GM21723 (cell line): ENCODE data around the gene POU2F1.

Source experiments
- ATAC-seq: cut with Tn5 transposase; IDR thresholded peaks from one replicate; pipeline ENCODE4 v1.9.1; 2021; ENCODE audit warnings: mild to moderate bottlenecking, moderate library complexity; ENCODE audit not compliant: unreplicated experiment

POU2F1 gene

GRCh38 chr1:167220537-167221125 lies at the start of gene POU2F1:
Gene POU2F1, plus strand, starts transcription at chr1:167220886. Its CDS starts 12 bp downstream, at chr1:167220898.
- peak; percentile 52 for ATAC-seq

DNA sequence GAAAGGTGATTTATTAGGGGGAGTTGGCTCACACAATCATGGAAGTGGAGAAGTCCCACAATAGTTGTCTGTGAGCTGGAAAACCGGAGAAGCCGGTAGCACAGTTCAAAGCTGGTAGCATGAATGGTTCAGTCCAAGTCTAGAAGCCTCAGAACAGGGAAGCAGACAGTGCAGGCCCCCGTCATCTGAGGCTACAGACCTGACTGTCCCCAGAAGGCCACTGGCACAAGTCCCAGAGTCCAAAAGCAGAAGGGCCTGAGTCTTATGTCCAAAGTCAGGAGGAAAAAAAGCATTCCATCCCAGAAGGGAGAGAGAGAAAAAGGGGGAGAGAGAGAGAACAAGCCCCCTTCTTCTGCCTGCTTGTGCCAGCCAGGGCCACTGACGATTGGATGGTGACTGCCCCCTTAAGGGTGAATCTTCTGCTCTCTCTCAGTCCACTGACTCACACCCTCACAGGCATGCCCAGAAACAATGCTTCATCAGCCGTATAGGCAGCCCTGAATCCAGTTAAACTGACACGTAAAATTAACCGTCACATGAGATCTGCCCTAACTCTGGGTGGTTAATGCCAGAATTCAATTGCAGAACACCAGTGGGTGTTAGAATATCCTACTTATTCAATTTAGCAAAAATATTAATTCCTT lies 49.3 kb upstream of the POU2F1 start:
- ATAC-seq, result no peak

DNA sequence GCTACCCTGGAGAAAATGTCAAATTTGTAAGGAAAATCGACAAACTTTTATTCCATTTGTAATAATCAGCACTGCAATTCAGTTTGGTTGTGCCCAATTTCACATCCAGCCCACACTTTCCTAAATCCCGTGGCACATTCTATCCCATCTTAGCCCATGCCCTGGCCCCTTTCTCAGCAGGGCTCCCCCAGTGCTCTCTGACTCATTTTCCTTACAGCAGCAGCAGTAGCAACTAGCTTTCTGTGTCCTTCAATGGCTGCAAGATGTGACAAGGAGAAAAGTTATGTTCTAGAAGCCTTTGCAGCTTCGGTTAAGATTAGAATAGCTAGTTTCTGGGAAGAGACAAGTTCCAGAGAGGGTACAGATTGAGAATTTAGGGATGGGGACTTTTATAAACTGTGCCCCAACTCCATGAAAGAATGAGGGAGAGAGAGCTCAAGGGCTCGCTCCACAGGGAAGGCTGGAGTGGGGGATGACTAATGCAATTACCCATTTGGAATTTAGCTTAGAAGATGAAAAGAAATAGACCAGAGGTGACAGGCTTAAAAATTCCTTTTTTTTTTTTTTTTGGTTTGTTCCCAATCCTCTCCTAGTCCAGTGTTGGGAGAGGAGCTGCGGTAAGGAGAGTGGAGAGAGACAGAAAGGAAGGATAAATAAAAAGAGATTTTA lies 47.0 kb upstream of the POU2F1 start:
- no peak for ATAC-seq

GRCh38 chr1:167175901-167176300 lies 44.8 kb upstream of the POU2F1 start:
- no peak for ATAC-seq

- no peak for ATAC-seq
Measured at GRCh38 chr1:167178831-167179230, 41.9 kb upstream of the POU2F1 start.

GRCh38 chr1:167182571-167183320 lies 37.9 kb upstream of the POU2F1 start:
- no peak for ATAC-seq

GRCh38 chr1:167184081-167184480 lies 36.6 kb upstream of the POU2F1 start:
- ATAC-seq, result no peak

DNA sequence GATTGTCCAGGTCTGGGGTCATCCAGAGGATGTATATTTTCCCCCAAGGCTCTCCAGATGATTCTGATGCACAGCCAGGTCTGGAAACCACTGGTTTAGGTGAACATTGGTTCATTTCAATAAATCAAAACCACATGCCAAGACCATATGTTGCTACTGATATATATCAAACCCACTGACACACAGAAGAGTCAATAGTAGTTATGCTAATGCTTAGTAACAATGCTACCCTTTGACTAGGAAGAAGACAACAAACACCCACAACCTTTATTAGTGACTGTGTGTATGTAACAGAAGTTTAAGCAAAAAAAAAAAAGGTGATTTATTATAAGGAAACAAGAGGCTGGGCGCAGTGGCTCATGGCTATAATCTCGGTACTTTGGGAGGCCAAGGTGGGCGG lies 35.6 kb upstream of the POU2F1 start:
- no peak for ATAC-seq

DNA sequence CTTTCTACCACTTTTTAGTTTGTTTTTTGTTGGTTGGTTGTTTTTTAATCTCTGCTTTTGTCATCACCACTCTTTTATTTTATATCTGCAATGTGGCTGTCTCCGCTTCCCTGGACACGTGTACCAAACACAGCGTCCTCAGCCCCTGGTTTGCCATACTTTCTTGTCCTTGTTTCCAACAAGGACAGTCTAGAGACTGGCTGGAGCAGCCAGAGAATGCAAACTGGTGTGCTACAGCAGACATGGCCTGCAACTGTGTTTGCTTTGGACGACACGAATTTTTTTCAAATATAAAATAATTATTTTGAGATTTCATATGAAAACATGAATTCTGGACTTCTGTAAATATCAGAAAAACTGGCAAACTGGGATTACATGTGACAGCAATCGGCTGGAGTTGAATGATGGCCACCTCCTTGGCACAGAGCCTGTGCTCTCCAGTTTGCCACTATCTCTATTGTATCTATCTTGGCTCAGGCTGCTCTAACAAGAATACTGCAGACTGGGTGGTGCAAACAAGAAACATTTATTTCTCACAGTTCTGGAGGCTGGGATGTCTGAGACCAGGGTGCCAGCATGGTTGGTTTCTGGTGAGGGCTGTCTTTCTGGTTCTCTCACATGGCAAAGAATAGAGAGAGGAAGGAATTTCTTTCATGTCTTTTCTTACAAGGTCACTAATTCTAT lies 34.6 kb upstream of the POU2F1 start:
- no peak for ATAC-seq

DNA sequence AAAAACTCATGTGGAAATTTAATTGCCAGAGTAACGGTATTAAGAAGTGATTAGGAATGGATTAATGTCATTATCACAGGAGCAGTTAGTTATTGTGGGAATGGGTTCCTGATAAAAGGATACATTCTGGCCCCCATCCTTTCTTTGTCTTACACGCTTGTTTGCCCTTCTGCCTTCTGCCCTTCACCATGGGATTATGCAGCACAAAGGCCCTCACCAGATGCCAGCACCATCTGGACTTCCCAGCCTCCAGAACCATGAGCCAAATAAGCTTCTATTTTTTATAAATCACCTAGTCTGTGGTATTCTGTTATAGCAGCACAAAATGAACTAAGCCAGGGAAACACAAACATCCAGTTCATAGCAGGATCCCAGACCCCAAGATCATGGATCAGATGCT lies 33.9 kb upstream of the POU2F1 start:
- ATAC-seq, result no peak

GRCh38 chr1:167190747-167191237 lies 29.9 kb upstream of the POU2F1 start:
- no peak for ATAC-seq

DNA sequence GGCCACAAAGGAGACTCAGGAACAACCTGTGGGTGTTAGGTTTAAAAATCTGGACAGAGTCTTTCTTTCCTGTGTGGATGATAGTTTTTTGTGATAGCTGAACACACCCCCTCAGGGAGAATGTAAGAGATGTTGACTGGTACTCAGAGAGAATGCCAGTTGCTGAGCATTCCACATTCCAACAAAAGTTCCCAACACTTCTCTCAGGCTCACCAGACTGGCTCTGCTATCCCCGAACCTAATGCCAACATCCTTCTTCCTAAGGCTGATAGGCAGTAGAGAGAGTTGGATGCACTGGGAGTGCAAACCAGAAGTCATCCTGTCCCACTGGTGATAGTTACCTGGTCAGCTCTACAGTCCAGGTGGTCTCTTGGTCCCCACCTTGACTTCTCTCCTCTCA lies 28.7 kb upstream of the POU2F1 start:
- no peak for ATAC-seq

- ATAC-seq, result no peak
Measured at GRCh38 chr1:167194182-167194581, 26.5 kb upstream of the POU2F1 start.

GRCh38 chr1:167196166-167196565 lies 24.5 kb upstream of the POU2F1 start:
- ATAC-seq, result no peak

DNA sequence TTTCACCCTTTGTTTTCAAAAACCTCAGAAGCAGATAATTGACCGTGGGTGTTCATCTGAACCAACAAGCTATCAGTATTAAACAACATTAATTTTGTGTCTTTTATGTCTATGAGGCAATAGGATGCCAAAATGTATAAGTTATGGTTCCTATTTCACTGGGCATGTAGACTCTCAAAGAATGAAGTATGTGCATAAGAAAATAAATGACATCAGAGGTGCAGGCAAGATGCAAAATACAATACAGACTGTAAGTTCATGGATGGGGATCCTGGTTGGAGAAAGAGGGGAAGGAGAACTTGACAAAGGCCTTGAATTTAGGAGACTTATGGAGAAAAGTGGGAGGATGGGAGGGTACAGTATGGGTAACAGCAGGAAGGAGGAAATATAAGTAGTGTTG lies 23.4 kb upstream of the POU2F1 start:
- no peak for ATAC-seq

DNA sequence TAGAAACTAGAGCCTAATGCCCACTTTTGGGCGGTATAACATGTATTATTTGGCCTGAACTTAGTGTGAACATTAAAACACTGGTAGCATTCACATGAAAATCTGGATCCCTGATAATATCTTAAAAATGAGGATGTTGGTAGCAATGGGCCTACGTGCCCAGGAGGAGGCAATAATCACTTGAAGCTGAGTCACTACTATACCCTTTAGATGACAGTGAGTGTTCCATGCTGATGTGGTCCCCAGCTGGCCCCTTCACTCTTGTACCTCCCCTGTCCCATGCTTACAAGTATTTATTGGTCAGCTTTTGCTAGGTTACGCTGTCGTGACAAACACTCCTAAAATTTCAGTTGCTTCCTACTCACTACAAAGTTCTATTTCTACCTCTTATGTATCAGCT lies 23.0 kb upstream of the POU2F1 start:
- ATAC-seq, result no peak

DNA sequence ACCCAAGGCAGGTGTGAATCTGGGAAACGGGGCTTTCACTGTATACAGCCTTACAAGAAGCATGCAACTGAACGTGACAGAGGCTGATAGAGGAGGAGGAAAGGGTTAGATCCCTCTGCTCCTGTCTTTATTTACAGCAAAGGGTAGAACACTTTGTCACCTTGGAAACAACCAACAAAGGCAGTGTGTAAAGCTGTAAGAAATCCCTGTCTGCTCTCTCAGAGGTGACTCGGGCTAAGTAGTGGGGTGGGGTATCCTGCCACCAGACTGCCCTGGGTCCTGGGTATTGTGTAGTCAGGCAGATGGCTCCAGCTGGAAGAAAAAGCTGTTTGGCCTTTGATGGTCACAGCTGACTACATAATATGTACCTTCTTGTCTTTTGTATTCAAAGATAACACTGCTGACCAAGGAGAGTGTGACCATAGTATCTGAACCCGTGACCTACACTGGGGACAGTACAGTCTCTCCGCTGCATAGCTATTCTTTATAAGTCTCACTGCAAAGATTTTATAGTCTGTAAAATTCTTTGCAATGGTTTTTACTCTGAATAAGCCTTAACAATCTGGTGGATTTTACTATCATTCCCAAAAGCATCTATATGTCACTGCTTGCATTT lies 22.1 kb upstream of the POU2F1 start:
- ATAC-seq, result no peak

DNA sequence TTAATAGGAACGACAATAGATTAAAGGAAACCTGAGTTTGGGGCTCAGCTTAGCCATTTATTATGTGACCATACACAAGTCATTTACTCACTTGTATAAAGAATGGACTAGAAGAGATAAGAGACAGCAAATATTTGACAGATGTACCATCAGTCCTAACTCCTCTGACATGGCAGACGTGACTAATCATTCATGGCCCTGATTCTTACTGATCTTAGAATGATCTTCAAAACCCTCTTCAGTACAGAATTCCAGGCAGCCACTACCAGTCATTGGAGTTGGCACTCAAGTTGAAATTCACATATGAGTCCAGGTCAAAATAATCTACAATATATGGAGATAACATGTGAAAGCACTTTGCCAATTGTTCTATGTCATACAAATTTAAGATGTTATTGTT lies 21.0 kb upstream of the POU2F1 start:
- ATAC-seq, result no peak

DNA sequence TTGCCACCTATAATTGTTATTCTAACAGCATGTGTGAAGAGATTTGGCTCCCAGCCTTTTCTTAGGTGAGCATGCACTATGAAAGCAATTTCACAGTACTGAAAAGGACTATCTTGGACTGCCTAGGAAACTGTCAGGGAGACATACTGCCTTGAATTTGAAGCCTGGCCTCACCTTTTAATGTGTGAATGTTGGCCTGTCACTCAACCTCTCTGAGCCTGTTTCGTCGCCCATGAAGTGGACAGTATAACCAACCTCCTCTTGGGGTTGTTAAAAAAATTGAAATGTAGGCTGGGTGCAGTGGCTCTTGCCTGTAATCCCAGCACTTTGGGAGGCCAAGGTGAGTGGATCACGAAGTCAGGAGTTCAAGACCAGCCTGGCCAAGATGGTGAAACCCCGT lies 20.4 kb upstream of the POU2F1 start:
- ATAC-seq, result no peak

DNA sequence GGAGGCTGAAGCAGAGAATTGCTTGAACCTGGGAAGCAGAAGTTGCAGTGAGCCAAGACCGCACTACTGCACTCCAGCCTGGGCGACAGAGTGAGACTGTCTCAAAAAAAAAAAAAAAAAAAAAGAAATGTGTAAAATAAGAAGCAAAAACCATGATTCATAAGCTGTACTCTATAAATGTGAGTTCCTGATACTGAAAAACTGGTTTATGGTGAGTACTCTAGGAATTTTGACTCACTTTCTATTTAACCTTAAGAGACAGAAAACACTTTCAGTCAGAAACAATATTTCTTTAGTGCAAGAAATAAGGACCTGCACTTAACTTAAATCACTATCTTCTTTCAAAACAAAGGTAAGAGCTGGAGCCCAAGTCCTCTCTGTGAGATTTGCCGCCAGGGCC lies 19.9 kb upstream of the POU2F1 start:
- ATAC-seq, result no peak

GRCh38 chr1:167202049-167202448 lies 18.6 kb upstream of the POU2F1 start:
- no peak for ATAC-seq
